ENCODE measurements around the gene RANBP9. TPM values are rescaled to one million over a fixed set of nuclear protein-coding genes. Genes with fewer than 3 reads are reported as not detected.

RANBP9 gene
- total RNA-seq, 1 donor from 2014 or later: 42.1 TPM

- Mint-ChIP-seq H3K36me3 (ENCODE audit: low read depth, unreplicated experiment) (peaks cover 7% of the 10 kb centered on the region), H3K9me3 (ENCODE audit: unreplicated experiment) (peaks cover 13% of the 10 kb centered on the region), H3K4me3 (ENCODE audit: unreplicated experiment) (no peak overlapping the region), H3K27ac (ENCODE audit: unreplicated experiment) (no peak overlapping the region), H3K27me3 (ENCODE audit: low read depth, unreplicated experiment) (no peaks in the 10 kb centered on the region), H3K4me1 (ENCODE audit: low read depth, unreplicated experiment) (peaks cover 4% of the 10 kb centered on the region)
- TF ChIP-seq EZH2 (IDR thresholded peaks at IDR 0.05; ENCODE audit: insufficient read depth, low read length): no peak
- TF ChIP-seq, protein P1, sequence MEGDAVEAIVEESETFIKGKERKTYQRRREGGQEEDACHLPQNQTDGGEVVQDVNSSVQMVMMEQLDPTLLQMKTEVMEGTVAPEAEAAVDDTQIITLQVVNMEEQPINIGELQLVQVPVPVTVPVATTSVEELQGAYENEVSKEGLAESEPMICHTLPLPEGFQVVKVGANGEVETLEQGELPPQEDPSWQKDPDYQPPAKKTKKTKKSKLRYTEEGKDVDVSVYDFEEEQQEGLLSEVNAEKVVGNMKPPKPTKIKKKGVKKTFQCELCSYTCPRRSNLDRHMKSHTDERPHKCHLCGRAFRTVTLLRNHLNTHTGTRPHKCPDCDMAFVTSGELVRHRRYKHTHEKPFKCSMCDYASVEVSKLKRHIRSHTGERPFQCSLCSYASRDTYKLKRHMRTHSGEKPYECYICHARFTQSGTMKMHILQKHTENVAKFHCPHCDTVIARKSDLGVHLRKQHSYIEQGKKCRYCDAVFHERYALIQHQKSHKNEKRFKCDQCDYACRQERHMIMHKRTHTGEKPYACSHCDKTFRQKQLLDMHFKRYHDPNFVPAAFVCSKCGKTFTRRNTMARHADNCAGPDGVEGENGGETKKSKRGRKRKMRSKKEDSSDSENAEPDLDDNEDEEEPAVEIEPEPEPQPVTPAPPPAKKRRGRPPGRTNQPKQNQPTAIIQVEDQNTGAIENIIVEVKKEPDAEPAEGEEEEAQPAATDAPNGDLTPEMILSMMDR (IDR thresholded peaks at IDR 0.05; ENCODE audit: insufficient read depth, low read depth, low read length): no peak
- no peak overlapping the region for H3K9ac ChIP-seq (ENCODE audit: low read length)
- FAIRE-seq (no peak), DNase-seq (ENCODE audit: low read depth) (no peak)
- no peaks in the 10 kb centered on the region for H3K27me3 ChIP-seq (ENCODE audit: insufficient read depth, low read length)
- H3K4me1 ChIP-seq (ENCODE audit: insufficient read depth, low read length): peaks cover 6% of the 10 kb centered on the region
- no peaks in the 10 kb centered on the region for H3K79me2 ChIP-seq (ENCODE audit: insufficient read depth, low read length)
- H3K4me2 ChIP-seq (ENCODE audit: low read length): no peak overlapping the region
- H3K4me3 ChIP-seq (ENCODE audit: insufficient read depth, low read depth, low read length): no peak overlapping the region
- no peaks in the 10 kb centered on the region for H3K9me3 ChIP-seq (ENCODE audit: insufficient read depth, low read depth, low read length)
- no peaks in the 10 kb centered on the region for H3K36me3 ChIP-seq (ENCODE audit: insufficient read depth, low read length)
- no peak overlapping the region for H3K27ac ChIP-seq (ENCODE audit: low read depth, low read length)
- no peak overlapping the region for H2AFZ ChIP-seq (ENCODE audit: low read depth, low read length)
- no peaks in the 10 kb centered on the region for H4K20me1 ChIP-seq (ENCODE audit: insufficient read depth, low read length)
Measured at GRCh38 chr6:13716225-13716954, 4.8 kb upstream of the RANBP9 start.

GRCh38 chr6:13715444-13715883 is 3.8 kb upstream of the RANBP9 start:
- Mint-ChIP-seq H3K27me3 (ENCODE audit: low read depth, unreplicated experiment) (no peaks in the 10 kb centered on the region), H3K36me3 (ENCODE audit: low read depth, unreplicated experiment) (peaks cover 7% of the 10 kb centered on the region), H3K4me3 (ENCODE audit: unreplicated experiment) (no peak overlapping the region), H3K27ac (ENCODE audit: unreplicated experiment) (no peak overlapping the region), H3K4me1 (ENCODE audit: low read depth, unreplicated experiment) (peaks cover 4% of the 10 kb centered on the region), H3K9me3 (ENCODE audit: unreplicated experiment) (peaks cover 13% of the 10 kb centered on the region)
- peaks cover 2% of the 10 kb centered on the region for H4K20me1 ChIP-seq (ENCODE audit: insufficient read depth, low read length)
- TF ChIP-seq EZH2 (IDR thresholded peaks at IDR 0.05; ENCODE audit: insufficient read depth, low read length): no peak
- TF ChIP-seq, protein P1 (IDR thresholded peaks at IDR 0.05; ENCODE audit: insufficient read depth, low read depth, low read length): no peak
- no peaks in the 10 kb centered on the region for H3K36me3 ChIP-seq (ENCODE audit: insufficient read depth, low read length)
- H3K9me3 ChIP-seq (ENCODE audit: insufficient read depth, low read depth, low read length): no peaks in the 10 kb centered on the region
- no peak overlapping the region for H2AFZ ChIP-seq (ENCODE audit: low read depth, low read length)
- no peak overlapping the region for H3K4me2 ChIP-seq (ENCODE audit: low read length)
- FAIRE-seq: no peak
- peaks cover 6% of the 10 kb centered on the region for H3K4me1 ChIP-seq (ENCODE audit: insufficient read depth, low read length)
- no peaks in the 10 kb centered on the region for H3K27me3 ChIP-seq (ENCODE audit: insufficient read depth, low read length)
- peaks cover 5% of the 10 kb centered on the region for H3K79me2 ChIP-seq (ENCODE audit: insufficient read depth, low read length)
- H3K27ac ChIP-seq (ENCODE audit: low read depth, low read length): no peak overlapping the region
- H3K9ac ChIP-seq (ENCODE audit: low read length): no peak overlapping the region
- no peak overlapping the region for H3K4me3 ChIP-seq (ENCODE audit: insufficient read depth, low read depth, low read length)
- DNase-seq (ENCODE audit: low read depth): no peak

DNA sequence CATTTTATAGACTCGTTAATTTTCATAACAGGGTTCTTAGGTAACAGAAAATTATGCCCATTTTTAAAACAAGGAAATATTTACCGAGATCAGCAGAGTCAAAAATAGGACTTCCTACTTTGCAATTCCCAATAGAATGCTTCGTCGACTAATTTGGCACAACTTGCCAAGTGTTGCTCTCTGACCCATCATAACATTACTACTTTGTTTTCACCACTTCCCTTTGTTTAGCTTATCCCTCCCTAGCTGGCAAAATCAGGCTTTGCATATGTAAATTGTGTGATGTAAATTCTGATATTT is 914 bp upstream of the RANBP9 start:
- peak overlapping the region; percentile 75 for H3K4me3 ChIP-seq (ENCODE audit: insufficient read depth, low read depth, low read length)
- no peaks in the 10 kb centered on the region for H3K36me3 ChIP-seq (ENCODE audit: insufficient read depth, low read length)
- peaks cover 10% of the 10 kb centered on the region for H3K9me3 Mint-ChIP-seq (ENCODE audit: unreplicated experiment)
- peaks cover 34% of the 10 kb centered on the region for H3K79me2 ChIP-seq (ENCODE audit: insufficient read depth, low read length)
- H3K27me3 ChIP-seq (ENCODE audit: insufficient read depth, low read length): no peaks in the 10 kb centered on the region
- DNase-seq (ENCODE audit: low read depth): no peak
- peak overlapping the region; percentile 90 for H3K4me2 ChIP-seq (ENCODE audit: low read length)
- peak overlapping the region; percentile 95 for H3K4me3 Mint-ChIP-seq (ENCODE audit: unreplicated experiment)
- H3K9ac ChIP-seq (ENCODE audit: low read length): peak overlapping the region; percentile 92
- H4K20me1 ChIP-seq (ENCODE audit: insufficient read depth, low read length): peaks cover 31% of the 10 kb centered on the region
- peaks cover 5% of the 10 kb centered on the region for H3K36me3 Mint-ChIP-seq (ENCODE audit: low read depth, unreplicated experiment)
- H3K4me1 Mint-ChIP-seq (ENCODE audit: low read depth, unreplicated experiment): peaks cover 10% of the 10 kb centered on the region
- no peaks in the 10 kb centered on the region for H3K9me3 ChIP-seq (ENCODE audit: insufficient read depth, low read depth, low read length)
- H2AFZ ChIP-seq (ENCODE audit: low read depth, low read length): peak overlapping the region; percentile 89
- no peaks in the 10 kb centered on the region for H3K27me3 Mint-ChIP-seq (ENCODE audit: low read depth, unreplicated experiment)
- H3K27ac Mint-ChIP-seq (ENCODE audit: unreplicated experiment): peak overlapping the region; percentile 93
- peaks cover 20% of the 10 kb centered on the region for H3K4me1 ChIP-seq (ENCODE audit: insufficient read depth, low read length)
- TF ChIP-seq EZH2 (IDR thresholded peaks at IDR 0.05; ENCODE audit: insufficient read depth, low read length): no peak
- TF ChIP-seq, protein P1 (IDR thresholded peaks at IDR 0.05; ENCODE audit: insufficient read depth, low read depth, low read length): no peak
- FAIRE-seq: peak; percentile 34
- H3K27ac ChIP-seq (ENCODE audit: low read depth, low read length): peak overlapping the region; percentile 88
